Activated CD4-positive, alpha-beta T cell treated with anti-CD3 and anti-CD28 coated beads, Interleukin-2, amount 50 U/mL, for 4 hours (primary cell): ENCODE measurements around the gene GRM6.

Experiments
- DNase-seq, 2 experiments: peaks; one replicate each; pipeline ENCODE4 v3.0.0-alpha.2; 2020

Gene GRM6

GRCh38 chr5:178983728-178984127 is 11.4 kb downstream of the GRM6 start:
- DNase-seq: no peak

- DNase-seq: no peak
These were observed 12.2 kb downstream of the GRM6 start for GRCh38 chr5:178982941-178983340.

- DNase-seq: no peak
These were observed 13.7 kb downstream of the GRM6 start for GRCh38 chr5:178981381-178981780.

GRCh38 chr5:178965465-178966055 is 29.6 kb downstream of the GRM6 start:
- DNase-seq: no peak

- no peak for DNase-seq
These were observed 53.8 kb downstream of the GRM6 start for GRCh38 chr5:178941361-178941760.

GRCh38 chr5:178940569-178941360 is 54.4 kb downstream of the GRM6 start, which contains the start of gene ZNF454:
ZNF454 (plus strand) TSS chr5:178941198; CDS start chr5:178942792, 1,594 bp downstream.
- no peak for DNase-seq

GRCh38 chr5:178931846-178932760 is 63.0 kb downstream of the GRM6 start:
- no peak for DNase-seq
